ENCODE measurements around the gene EFHC1. TPM values are rescaled to one million over a fixed set of nuclear protein-coding genes. Genes with fewer than 3 reads are reported as not detected.

Gene EFHC1
- total RNA-seq, 2 donors from 2014 or later: 11.5 to 17.4 TPM

DNA sequence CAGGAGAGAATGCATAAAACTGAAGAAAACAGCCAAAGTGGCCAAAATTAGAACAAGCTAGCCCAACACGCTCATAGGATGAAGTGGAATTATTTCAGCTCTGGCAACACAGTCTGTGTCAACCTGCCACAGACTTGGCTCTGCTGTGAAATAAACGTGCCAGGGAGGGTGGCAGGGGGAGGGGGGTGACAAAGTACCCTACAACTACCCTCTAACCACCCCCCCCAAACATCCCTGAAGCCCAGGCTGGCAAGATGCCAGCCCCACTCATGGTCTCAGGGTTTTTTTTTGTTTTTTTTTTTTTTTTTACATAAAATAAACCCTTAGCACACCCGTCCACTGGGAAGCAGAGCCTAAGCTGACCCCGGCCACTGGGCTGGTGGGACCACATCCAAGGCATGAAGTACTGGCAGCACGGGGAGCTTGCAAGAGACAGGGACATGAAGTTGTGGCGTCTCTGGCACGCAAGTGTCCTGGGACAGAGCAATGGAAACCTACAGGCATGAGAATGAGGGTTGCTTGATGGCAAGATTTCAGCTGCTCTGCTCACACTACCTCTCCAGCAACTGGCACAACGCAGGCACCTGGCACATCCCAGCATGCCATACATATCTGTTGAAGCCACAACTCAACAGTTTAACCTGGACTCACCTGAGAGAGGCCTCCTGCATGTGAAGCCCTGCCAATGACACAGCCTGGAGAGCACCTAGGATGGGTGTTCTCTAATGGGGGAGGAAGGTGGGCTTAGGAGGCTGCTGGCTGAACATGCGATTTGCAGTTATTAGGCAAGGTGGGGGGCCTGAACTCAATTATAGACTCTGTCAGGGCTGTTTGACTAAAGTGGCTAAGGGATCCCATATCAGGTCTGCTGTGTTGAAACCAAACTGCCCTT is 80.3 kb downstream of the EFHC1 start:
- WGBS, 2 donors: 77 to 80% methylated on average over 9 of the region's 9 CpGs
- ATAC-seq: no peak
- H3K36me3 ChIP-seq (replicated peaks in 1 of 2; ENCODE audit: insufficient read depth in 1 of 2, low read depth in 2 of 2): no peaks in the 10 kb centered on the region
- no peak overlapping the region for H3K4me3 ChIP-seq
- no peaks in the 10 kb centered on the region for H3K27me3 ChIP-seq
- H3K4me1 ChIP-seq: peaks cover 19% of the 10 kb centered on the region
- DNase-seq: no peak
- H3K9me3 ChIP-seq: no peaks in the 10 kb centered on the region
- intact Hi-C loops (cut with DNase I): no loop called here
- H3K27ac ChIP-seq: no peak overlapping the region
- TF ChIP-seq, protein P1, sequence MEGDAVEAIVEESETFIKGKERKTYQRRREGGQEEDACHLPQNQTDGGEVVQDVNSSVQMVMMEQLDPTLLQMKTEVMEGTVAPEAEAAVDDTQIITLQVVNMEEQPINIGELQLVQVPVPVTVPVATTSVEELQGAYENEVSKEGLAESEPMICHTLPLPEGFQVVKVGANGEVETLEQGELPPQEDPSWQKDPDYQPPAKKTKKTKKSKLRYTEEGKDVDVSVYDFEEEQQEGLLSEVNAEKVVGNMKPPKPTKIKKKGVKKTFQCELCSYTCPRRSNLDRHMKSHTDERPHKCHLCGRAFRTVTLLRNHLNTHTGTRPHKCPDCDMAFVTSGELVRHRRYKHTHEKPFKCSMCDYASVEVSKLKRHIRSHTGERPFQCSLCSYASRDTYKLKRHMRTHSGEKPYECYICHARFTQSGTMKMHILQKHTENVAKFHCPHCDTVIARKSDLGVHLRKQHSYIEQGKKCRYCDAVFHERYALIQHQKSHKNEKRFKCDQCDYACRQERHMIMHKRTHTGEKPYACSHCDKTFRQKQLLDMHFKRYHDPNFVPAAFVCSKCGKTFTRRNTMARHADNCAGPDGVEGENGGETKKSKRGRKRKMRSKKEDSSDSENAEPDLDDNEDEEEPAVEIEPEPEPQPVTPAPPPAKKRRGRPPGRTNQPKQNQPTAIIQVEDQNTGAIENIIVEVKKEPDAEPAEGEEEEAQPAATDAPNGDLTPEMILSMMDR (IDR thresholded peaks at IDR 0.05): no peak
- no peak for TF ChIP-seq POLR2A (IDR thresholded peaks at IDR 0.05)

DNA sequence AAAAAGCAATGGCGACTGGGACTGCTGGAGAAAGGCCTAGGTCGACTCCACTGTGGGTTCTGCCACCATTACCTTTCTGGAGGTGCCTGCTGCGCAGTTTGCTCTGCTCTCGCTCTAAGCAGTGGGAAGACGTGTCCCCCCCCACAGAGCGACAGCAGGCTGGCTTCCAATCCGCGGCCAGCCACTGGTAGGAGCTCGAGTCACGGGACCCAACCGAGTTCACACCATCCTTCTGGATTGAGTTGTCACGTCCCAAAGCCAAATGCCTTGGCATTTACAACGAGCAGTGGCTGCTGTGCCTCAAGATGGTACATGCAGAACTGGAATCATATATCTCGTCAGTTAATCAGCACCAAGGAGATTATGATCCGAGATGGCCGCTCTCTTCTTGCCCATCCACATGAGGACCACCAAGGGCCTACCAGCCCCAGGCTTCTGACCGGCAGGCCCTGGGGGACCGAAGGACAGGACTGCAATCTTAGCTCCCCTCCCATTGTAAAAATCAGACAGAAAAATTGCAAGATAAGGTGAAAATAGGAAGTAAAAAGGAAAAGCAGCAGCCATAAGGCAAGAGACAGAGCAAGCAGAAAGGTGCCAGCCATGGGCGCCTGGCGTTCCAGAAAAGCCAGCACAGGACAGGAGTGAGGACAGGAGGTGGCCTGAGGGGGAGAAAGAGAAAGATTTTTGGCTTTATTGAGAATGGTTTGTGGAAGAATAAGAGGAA is 82.3 kb downstream of the EFHC1 start:
- Histone ChIP-seq H3K27me3 (no peaks in the 10 kb centered on the region), H3K4me1 (peaks cover 19% of the 10 kb centered on the region), H3K4me3 (no peak overlapping the region), H3K27ac (no peak overlapping the region), H3K9me3 (no peaks in the 10 kb centered on the region), H3K36me3 (replicated peaks in 1 of 2; ENCODE audit: insufficient read depth in 1 of 2, low read depth in 2 of 2) (no peaks in the 10 kb centered on the region)
- WGBS, 2 donors: 91% methylated on average over 18 to 20 of the region's 20 CpGs
- TF ChIP-seq, protein P1 (IDR thresholded peaks at IDR 0.05): no peak
- TF ChIP-seq POLR2A (IDR thresholded peaks at IDR 0.05): no peak
- intact Hi-C loops (cut with DNase I): no loop called here
- ATAC-seq (no peak), DNase-seq (no peak)

DNA sequence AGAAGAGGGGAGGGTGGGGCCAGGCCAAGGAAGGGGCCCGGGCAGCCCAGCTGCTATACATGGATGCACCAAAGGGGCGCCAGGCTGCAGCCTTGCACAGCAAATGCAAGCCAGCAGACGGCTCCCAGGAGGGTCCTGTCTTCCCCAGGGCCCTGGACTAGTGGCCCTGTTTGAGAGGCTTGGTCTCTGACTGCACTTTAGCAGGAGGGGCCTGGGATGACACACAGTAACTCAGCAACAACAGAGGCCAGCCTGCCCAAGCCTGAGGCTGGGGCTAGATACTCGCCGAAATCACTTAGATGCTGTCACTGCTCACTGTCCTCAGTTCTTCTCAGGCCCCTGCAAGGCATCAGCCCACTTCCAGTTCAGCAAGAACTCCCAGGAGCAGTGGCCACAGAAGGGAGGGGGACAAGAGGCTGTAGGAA is 83.2 kb downstream of the EFHC1 start:
- H3K4me1 ChIP-seq: peaks cover 19% of the 10 kb centered on the region
- peak overlapping the region; percentile 50 to 86 (median 80) for H3K27ac ChIP-seq
- H3K4me3 ChIP-seq: no peak overlapping the region
- 80 to 93% methylated on average over 4 to 5 of the region's 5 CpGs for WGBS, 2 donors
- intact Hi-C loops (cut with DNase I): no loop called here
- TF ChIP-seq POLR2A (IDR thresholded peaks at IDR 0.05): no peak
- TF ChIP-seq, protein P1 (IDR thresholded peaks at IDR 0.05): no peak
- ATAC-seq: no peak
- H3K27me3 ChIP-seq: no peaks in the 10 kb centered on the region
- no peaks in the 10 kb centered on the region for H3K9me3 ChIP-seq
- no peak for DNase-seq
- no peaks in the 10 kb centered on the region for H3K36me3 ChIP-seq (replicated peaks in 1 of 2; ENCODE audit: insufficient read depth in 1 of 2, low read depth in 2 of 2)

DNA sequence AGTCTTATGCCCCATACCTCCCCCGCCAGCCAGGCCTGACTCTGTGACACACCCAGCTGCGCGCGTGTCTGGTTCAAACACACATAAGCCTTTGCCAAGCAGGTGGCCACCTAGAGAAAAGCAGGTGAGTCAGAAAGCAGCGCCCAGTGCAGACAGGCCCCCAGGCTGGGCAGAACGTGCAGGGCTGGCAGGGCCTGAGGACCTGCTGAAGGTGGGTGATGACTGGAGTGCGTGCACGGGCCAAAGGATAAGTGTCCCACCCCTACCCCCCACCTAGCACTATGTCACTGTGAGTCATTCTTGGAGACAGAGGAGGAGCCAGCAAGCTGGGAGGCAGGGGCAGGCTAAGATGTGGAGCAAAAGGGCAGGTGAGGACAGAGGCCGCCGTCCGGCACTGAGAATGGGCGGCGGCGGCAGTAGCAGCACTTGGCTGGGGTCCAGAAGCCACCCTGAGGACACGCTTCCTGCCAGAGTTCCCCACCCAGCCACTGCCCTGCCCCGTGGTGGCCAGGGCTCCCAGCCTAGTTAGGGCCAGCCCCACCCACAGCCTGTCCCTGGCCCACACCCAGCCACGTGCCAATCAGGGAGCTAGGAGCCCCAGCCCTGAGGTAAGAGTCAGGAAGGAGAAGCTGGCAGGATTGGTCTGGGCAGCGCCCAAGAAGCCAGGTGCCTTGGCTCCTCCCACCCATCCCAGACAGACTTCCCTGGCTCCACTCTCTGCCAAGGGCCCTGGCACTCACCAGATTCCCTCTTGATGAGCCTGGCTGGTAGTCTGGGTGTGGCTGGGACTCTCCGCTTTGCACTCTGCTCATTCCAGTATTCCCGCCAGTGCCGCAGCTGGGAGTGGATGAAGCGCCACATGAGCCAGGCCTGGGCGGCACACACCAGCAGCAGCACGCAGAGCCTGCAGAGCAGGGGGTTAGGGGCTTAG is 84.0 kb downstream of the EFHC1 start:
- DNase-seq (peak; percentile 92 to 97 (median 96)), ATAC-seq (peak; percentile 96)
- Histone ChIP-seq H3K4me1 (peaks cover 19% of the 10 kb centered on the region), H3K9me3 (no peaks in the 10 kb centered on the region), H3K36me3 (replicated peaks in 1 of 2; ENCODE audit: insufficient read depth in 1 of 2, low read depth in 2 of 2) (no peaks in the 10 kb centered on the region), H3K27me3 (no peaks in the 10 kb centered on the region), H3K27ac (peak overlapping the region; percentile 50 to 86 (median 80)), H3K4me3 (no peak overlapping the region)
- TF ChIP-seq, protein P1 (IDR thresholded peaks at IDR 0.05): no peak
- peak in 2 of 3 donors; percentile 41 to 44 for TF ChIP-seq POLR2A (IDR thresholded peaks at IDR 0.05)
- intact Hi-C loops (cut with DNase I): no loop called here
- 18 to 27% methylated on average over 2 to 24 of the region's 24 CpGs for WGBS, 2 donors
